VCaP (cell line): ENCODE results near the gene CYP3A7.
"Not testable (repeated sequence)": the region's sequence is repeated elsewhere in the genome, so short reads cannot be mapped to it uniquely, and the experiment has no call there.

Source experiments
- H3K27ac ChIP-seq: fragments of 450-650 bp; 2 replicates; pipeline ENCODE4 v1.5.1; 2017
- CTCF ChIP-seq: fragments of 450-650 bp; conservative IDR thresholded peaks from 2 replicates; pipeline ENCODE4 v1.5.1; 2017; ENCODE audit warnings: mild to moderate bottlenecking, moderate library complexity

Gene CYP3A7

GRCh38 chr7:99768471-99768870 lies 33.5 kb upstream of the CYP3A7 start:
- H3K27ac ChIP-seq, result no peak overlapping the region
- no peak for TF ChIP-seq CTCF

- H3K27ac ChIP-seq, result no peak overlapping the region
- no peak for TF ChIP-seq CTCF
Observed at GRCh38 chr7:99767662-99768061, 32.7 kb upstream of the CYP3A7 start.

- no peak overlapping the region for H3K27ac ChIP-seq
- TF ChIP-seq CTCF, result no peak
Observed at GRCh38 chr7:99766484-99767099, 31.6 kb upstream of the CYP3A7 start.

GRCh38 chr7:99764478-99764877 lies 29.5 kb upstream of the CYP3A7 start:
- no peak overlapping the region for H3K27ac ChIP-seq
- TF ChIP-seq CTCF, result no peak

GRCh38 chr7:99762680-99763327 lies 27.8 kb upstream of the CYP3A7 start:
- no peak for TF ChIP-seq CTCF

GRCh38 chr7:99755085-99755484 lies 20.1 kb upstream of the CYP3A7 start:
- no peak overlapping the region for H3K27ac ChIP-seq
- TF ChIP-seq CTCF, result no peak

More at GRCh38 chr7:99762680-99763327, 27.8 kb upstream of the CYP3A7 start:
- no peak overlapping the region for H3K27ac ChIP-seq

GRCh38 chr7:99752356-99752755 lies 17.4 kb upstream of the CYP3A7 start:
- H3K27ac ChIP-seq, result no peak overlapping the region
- TF ChIP-seq CTCF, result no peak

GRCh38 chr7:99751322-99752052 lies 16.5 kb upstream of the CYP3A7 start:
- not testable (repeated sequence) for H3K27ac ChIP-seq
